OCI-LY3 (cell line): ENCODE data around the gene ADAMTS7.
"Not testable (repeated sequence)": the region's sequence is repeated elsewhere in the genome, so short reads cannot be mapped to it uniquely, and the experiment has no call there.

Experiments used
- H2AFZ ChIP-seq: fragments of 200-600, 300-600 bp; shearing (Covaris generic); 2 replicates; pipeline ENCODE4 v1.6.0; 2014; ENCODE audit warnings: antibody characterized with exemption, low read depth, low read length
- H3K27ac ChIP-seq: fragments of 200-600, 300-600 bp; sonication (generic); 2 replicates; pipeline ENCODE4 v1.5.1; 2014; ENCODE audit warnings: mild to moderate bottlenecking, low read length, moderate library complexity, mixed read lengths
- H3K27me3 ChIP-seq: fragments of 200-600, 300-600 bp; sonication (generic); 2 replicates; pipeline ENCODE4 v1.6.1; 2014; ENCODE audit warnings: low read depth, low read length, mixed read lengths
- H3K36me3 ChIP-seq: fragments of 200-600, 300-600 bp; sonication (generic); replicated peaks from 2 replicates; pipeline ENCODE3; 2014; ENCODE audit warnings: low read depth, low read length, mixed read lengths
- H3K4me1 ChIP-seq: fragments of 300-600, 200-600 bp; sonication (generic); 2 replicates; pipeline ENCODE4 v1.6.1; 2014; ENCODE audit warnings: low read length, mixed read lengths
- H3K4me2 ChIP-seq: fragments of 200-600, 300-600 bp; sonication (generic); 2 replicates; pipeline ENCODE4 v1.6.1; 2014; ENCODE audit warnings: low read length, mixed read lengths
- H3K4me3 ChIP-seq: fragments of 300-600, 200-600 bp; sonication (generic); 2 replicates; pipeline ENCODE4 v1.5.1; 2014; ENCODE audit warnings: antibody characterized with exemption, mild to moderate bottlenecking, low read length, moderate library complexity
- H3K79me2 ChIP-seq: fragments of 300-600, 200-600 bp; shearing (Covaris generic); 2 replicates; pipeline ENCODE4 v1.6.1; 2014; ENCODE audit warnings: mild to moderate bottlenecking, low read length, mixed read lengths
- H3K9ac ChIP-seq: fragments of 300-600, 200-600 bp; shearing (Covaris generic); 2 replicates; pipeline ENCODE4 v1.6.0; 2014; ENCODE audit warnings: mild to moderate bottlenecking, low read length, moderate library complexity
- H3K9me3 ChIP-seq: fragments of 200-600, 300-600 bp; shearing (Covaris generic); 2 replicates; pipeline ENCODE4 v1.6.1; 2014; ENCODE audit warnings: low read length, mixed read lengths; ENCODE audit not compliant: insufficient read depth
- H4K20me1 ChIP-seq: fragments of 200-600, 300-600 bp; sonication (generic); 2 replicates; pipeline ENCODE4 v1.6.1; 2016; ENCODE audit warnings: low read length, mixed read lengths; ENCODE audit not compliant: insufficient read depth
- EZH2phosphoT487 ChIP-seq: fragments of 200-600 bp; shearing (Covaris generic); IDR thresholded peaks from 2 replicates; pipeline ENCODE4 v1.6.1; 2018; ENCODE audit warnings: antibody characterized with exemption, mixed run types, low read depth
- TF ChIP-seq, protein P1 (sequence below): fragments of 200-600, 300-600 bp; sonication (generic); IDR thresholded peaks from 2 replicates; pipeline ENCODE4 v1.5.1; 2014; ENCODE audit warnings: antibody characterized with exemption, low read length, low read depth

ADAMTS7 gene

GRCh38 chr15:78749831-78750230 is 61.4 kb downstream of the ADAMTS7 start:
- H3K27ac ChIP-seq: no peak overlapping the region
- H3K4me1 ChIP-seq: peaks cover 16% of the 10 kb centered on the region
- peaks cover 6% of the 10 kb centered on the region for H3K27me3 ChIP-seq
- no peak overlapping the region for H3K4me3 ChIP-seq
- H3K4me2 ChIP-seq: no peak overlapping the region
- H3K9ac ChIP-seq: no peak overlapping the region
- H3K36me3 ChIP-seq: no peaks in the 10 kb centered on the region
- no peak overlapping the region for H2AFZ ChIP-seq
- H3K9me3 ChIP-seq: no peaks in the 10 kb centered on the region
- no peaks in the 10 kb centered on the region for H4K20me1 ChIP-seq
- TF ChIP-seq, protein P1, sequence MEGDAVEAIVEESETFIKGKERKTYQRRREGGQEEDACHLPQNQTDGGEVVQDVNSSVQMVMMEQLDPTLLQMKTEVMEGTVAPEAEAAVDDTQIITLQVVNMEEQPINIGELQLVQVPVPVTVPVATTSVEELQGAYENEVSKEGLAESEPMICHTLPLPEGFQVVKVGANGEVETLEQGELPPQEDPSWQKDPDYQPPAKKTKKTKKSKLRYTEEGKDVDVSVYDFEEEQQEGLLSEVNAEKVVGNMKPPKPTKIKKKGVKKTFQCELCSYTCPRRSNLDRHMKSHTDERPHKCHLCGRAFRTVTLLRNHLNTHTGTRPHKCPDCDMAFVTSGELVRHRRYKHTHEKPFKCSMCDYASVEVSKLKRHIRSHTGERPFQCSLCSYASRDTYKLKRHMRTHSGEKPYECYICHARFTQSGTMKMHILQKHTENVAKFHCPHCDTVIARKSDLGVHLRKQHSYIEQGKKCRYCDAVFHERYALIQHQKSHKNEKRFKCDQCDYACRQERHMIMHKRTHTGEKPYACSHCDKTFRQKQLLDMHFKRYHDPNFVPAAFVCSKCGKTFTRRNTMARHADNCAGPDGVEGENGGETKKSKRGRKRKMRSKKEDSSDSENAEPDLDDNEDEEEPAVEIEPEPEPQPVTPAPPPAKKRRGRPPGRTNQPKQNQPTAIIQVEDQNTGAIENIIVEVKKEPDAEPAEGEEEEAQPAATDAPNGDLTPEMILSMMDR: no peak
- no peak for TF ChIP-seq EZH2phosphoT487
- no peaks in the 10 kb centered on the region for H3K79me2 ChIP-seq

DNA sequence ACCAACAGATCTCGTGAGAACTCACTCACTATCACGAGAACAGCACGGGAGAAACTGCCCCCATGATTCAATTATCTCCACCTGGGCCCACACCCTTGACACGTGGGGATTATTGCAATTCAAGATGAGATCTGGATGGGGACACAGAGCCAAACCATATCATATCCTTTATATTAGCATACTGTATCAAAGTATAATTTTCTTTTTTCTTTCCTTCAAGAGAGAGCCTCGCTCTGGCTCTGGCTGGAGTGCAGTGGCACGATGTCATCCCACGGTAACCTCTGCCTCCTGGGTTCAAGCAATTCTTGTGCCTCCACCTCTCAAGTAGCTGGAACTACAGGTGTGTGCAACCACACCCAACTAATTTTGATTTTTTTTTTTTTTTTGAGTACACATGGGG is 63.4 kb downstream of the ADAMTS7 start:
- H3K4me3 ChIP-seq, H2AFZ ChIP-seq, H3K9ac ChIP-seq, H3K27ac ChIP-seq, H3K9me3 ChIP-seq, H4K20me1 ChIP-seq, H3K4me1 ChIP-seq, H3K36me3 ChIP-seq, H3K27me3 ChIP-seq, H3K79me2 ChIP-seq, H3K4me2 ChIP-seq: not testable (repeated sequence)

GRCh38 chr15:78741674-78742073 is 69.6 kb downstream of the ADAMTS7 start:
- H4K20me1 ChIP-seq, H3K27me3 ChIP-seq, H3K79me2 ChIP-seq, H3K4me3 ChIP-seq, H3K9ac ChIP-seq, H3K9me3 ChIP-seq, H3K27ac ChIP-seq, H3K4me2 ChIP-seq, H2AFZ ChIP-seq, H3K36me3 ChIP-seq: not testable (repeated sequence)
- H3K4me1 ChIP-seq: peaks cover 13% of the 10 kb centered on the region

GRCh38 chr15:78740904-78741274 is 70.4 kb downstream of the ADAMTS7 start:
- Histone ChIP-seq H4K20me1 (no peaks in the 10 kb centered on the region), H3K9me3 (no peaks in the 10 kb centered on the region), H2AFZ (no peak overlapping the region), H3K27ac (no peak overlapping the region), H3K4me1 (peaks cover 13% of the 10 kb centered on the region), H3K9ac (no peak overlapping the region), H3K79me2 (no peaks in the 10 kb centered on the region), H3K27me3 (no peaks in the 10 kb centered on the region), H3K36me3 (no peaks in the 10 kb centered on the region), H3K4me2 (peak overlapping the region; percentile 93; the same call in 1 of the 2 replicates), H3K4me3 (no peak overlapping the region)
- TF ChIP-seq EZH2phosphoT487: no peak
- TF ChIP-seq, protein P1: no peak

- no peak overlapping the region for H3K27ac ChIP-seq
- H3K9me3 ChIP-seq: no peaks in the 10 kb centered on the region
- H3K4me3 ChIP-seq: peak overlapping the region; percentile 65
- TF ChIP-seq, protein P1: peak; percentile 71
- TF ChIP-seq EZH2phosphoT487: no peak
- H3K4me2 ChIP-seq: peak overlapping the region; percentile 93
- no peaks in the 10 kb centered on the region for H3K36me3 ChIP-seq
- H4K20me1 ChIP-seq: no peaks in the 10 kb centered on the region
- no peaks in the 10 kb centered on the region for H3K79me2 ChIP-seq
- peak overlapping the region; percentile 99 for H2AFZ ChIP-seq
- peak overlapping the region; percentile 34; the same call in 1 of the 2 replicates for H3K9ac ChIP-seq
- H3K27me3 ChIP-seq: no peaks in the 10 kb centered on the region
- peaks cover 13% of the 10 kb centered on the region for H3K4me1 ChIP-seq
Measured at GRCh38 chr15:78739996-78740903, 71.0 kb downstream of the ADAMTS7 start.
